ENCODE data around the gene SNRPA1. TPM values are rescaled to one million over a fixed set of nuclear protein-coding genes. Genes with fewer than 3 reads are reported as not detected.

Gene SNRPA1
- total and polyA plus RNA-seq, 5 donors, result 23.4 to 37.3 (median 28.5) TPM

GRCh38 chr15:101327147-101327740, 32.2 kb upstream of the SNRPA1 start:
- no peak for ATAC-seq
- intact Hi-C loops (cut with DNase I), result no loop called here
- H3K27me3 ChIP-seq (ENCODE audit: control insufficient read depth, insufficient read depth), result no peaks in the 10 kb centered on the region
- no peaks in the 10 kb centered on the region for H3K9me3 ChIP-seq (ENCODE audit: control insufficient read depth, low read length)
- H3K4me3 ChIP-seq (ENCODE audit: low read length), result no peak overlapping the region
- WGBS, result 67% methylated on average over 17 of the region's 17 CpGs
- no peaks in the 10 kb centered on the region for H3K4me1 ChIP-seq (ENCODE audit: control insufficient read depth, insufficient read depth, low read length)
- H3K27ac ChIP-seq (ENCODE audit: low read length), result no peak overlapping the region
- no peak for DNase-seq

- Histone ChIP-seq H3K9me3 (ENCODE audit: control insufficient read depth, low read length) (no peaks in the 10 kb centered on the region), H3K27ac (ENCODE audit: low read length) (no peak overlapping the region), H3K4me1 (ENCODE audit: control insufficient read depth, insufficient read depth, low read length) (no peaks in the 10 kb centered on the region), H3K27me3 (ENCODE audit: control insufficient read depth, insufficient read depth) (no peaks in the 10 kb centered on the region), H3K4me3 (ENCODE audit: low read length) (no peak overlapping the region)
- WGBS, result 66% methylated on average over 21 of the region's 21 CpGs
- intact Hi-C loops (cut with DNase I), result no loop called here
- no peak for ATAC-seq
- DNase-seq, result no peak
Observed at GRCh38 chr15:101326462-101327146, 31.6 kb upstream of the SNRPA1 start.

GRCh38 chr15:101326026-101326315, 30.9 kb upstream of the SNRPA1 start:
- DNase-seq (no peak), ATAC-seq (no peak)
- Histone ChIP-seq H3K27ac (ENCODE audit: low read length) (no peak overlapping the region), H3K4me3 (ENCODE audit: low read length) (no peak overlapping the region), H3K27me3 (ENCODE audit: control insufficient read depth, insufficient read depth) (no peaks in the 10 kb centered on the region), H3K4me1 (ENCODE audit: control insufficient read depth, insufficient read depth, low read length) (no peaks in the 10 kb centered on the region), H3K9me3 (ENCODE audit: control insufficient read depth, low read length) (no peaks in the 10 kb centered on the region)
- WGBS, result 84% methylated on average over 8 of the region's 8 CpGs
- intact Hi-C loops (cut with DNase I), result no loop called here

- Histone ChIP-seq H3K4me3 (ENCODE audit: low read length) (no peak overlapping the region), H3K9me3 (ENCODE audit: control insufficient read depth, low read length) (no peaks in the 10 kb centered on the region), H3K27ac (ENCODE audit: low read length) (no peak overlapping the region), H3K4me1 (ENCODE audit: control insufficient read depth, insufficient read depth, low read length) (no peaks in the 10 kb centered on the region), H3K27me3 (ENCODE audit: control insufficient read depth, insufficient read depth) (no peaks in the 10 kb centered on the region)
- no peak for DNase-seq
- intact Hi-C loops (cut with DNase I), result no loop called here
- 91% methylated on average over 19 of the region's 19 CpGs for WGBS
- no peak for ATAC-seq
Observed at GRCh38 chr15:101325263-101326025, 30.4 kb upstream of the SNRPA1 start.

GRCh38 chr15:101324524-101325177, 29.6 kb upstream of the SNRPA1 start:
- no peak overlapping the region for H3K4me3 ChIP-seq (ENCODE audit: low read length)
- ATAC-seq (no peak), DNase-seq (no peak)
- H3K4me1 ChIP-seq (ENCODE audit: control insufficient read depth, insufficient read depth, low read length), result no peaks in the 10 kb centered on the region
- no peaks in the 10 kb centered on the region for H3K27me3 ChIP-seq (ENCODE audit: control insufficient read depth, insufficient read depth)
- intact Hi-C loops (cut with DNase I), result no loop called here
- 85% methylated on average over 13 of the region's 13 CpGs for WGBS
- no peak overlapping the region for H3K27ac ChIP-seq (ENCODE audit: low read length)
- H3K9me3 ChIP-seq (ENCODE audit: control insufficient read depth, low read length), result no peaks in the 10 kb centered on the region

- H3K27ac ChIP-seq (ENCODE audit: low read length), result no peak overlapping the region
- no peaks in the 10 kb centered on the region for H3K4me1 ChIP-seq (ENCODE audit: control insufficient read depth, insufficient read depth, low read length)
- intact Hi-C loops (cut with DNase I), result no loop called here
- WGBS, result 91% methylated on average over 21 of the region's 21 CpGs
- ATAC-seq, result no peak
- no peak for DNase-seq
- H3K4me3 ChIP-seq (ENCODE audit: low read length), result no peak overlapping the region
- no peaks in the 10 kb centered on the region for H3K27me3 ChIP-seq (ENCODE audit: control insufficient read depth, insufficient read depth)
- no peaks in the 10 kb centered on the region for H3K9me3 ChIP-seq (ENCODE audit: control insufficient read depth, low read length)
Observed at GRCh38 chr15:101323793-101324523, 28.9 kb upstream of the SNRPA1 start.

- DNase-seq, result no peak
- Histone ChIP-seq H3K9me3 (ENCODE audit: control insufficient read depth, low read length) (no peaks in the 10 kb centered on the region), H3K4me1 (ENCODE audit: control insufficient read depth, insufficient read depth, low read length) (peaks cover 2% of the 10 kb centered on the region), H3K27me3 (ENCODE audit: control insufficient read depth, insufficient read depth) (no peaks in the 10 kb centered on the region), H3K4me3 (ENCODE audit: low read length) (no peak overlapping the region), H3K27ac (ENCODE audit: low read length) (no peak overlapping the region)
- intact Hi-C loops (cut with DNase I), result no loop called here
- ATAC-seq, result no peak
- WGBS, result 90% methylated on average over 17 of the region's 17 CpGs
Observed at GRCh38 chr15:101322854-101323477, 27.9 kb upstream of the SNRPA1 start.

- H3K27me3 ChIP-seq (ENCODE audit: control insufficient read depth, insufficient read depth), result no peaks in the 10 kb centered on the region
- intact Hi-C loops (cut with DNase I), result no loop called here
- peaks cover 2% of the 10 kb centered on the region for H3K4me1 ChIP-seq (ENCODE audit: control insufficient read depth, insufficient read depth, low read length)
- WGBS, result 91% methylated on average over 21 of the region's 21 CpGs
- no peak for ATAC-seq
- no peak overlapping the region for H3K27ac ChIP-seq (ENCODE audit: low read length)
- no peak for DNase-seq
- no peak overlapping the region for H3K4me3 ChIP-seq (ENCODE audit: low read length)
- no peaks in the 10 kb centered on the region for H3K9me3 ChIP-seq (ENCODE audit: control insufficient read depth, low read length)
Observed at GRCh38 chr15:101322016-101322695, 27.1 kb upstream of the SNRPA1 start.

GRCh38 chr15:101320501-101321052, 25.5 kb upstream of the SNRPA1 start:
- no peaks in the 10 kb centered on the region for H3K9me3 ChIP-seq (ENCODE audit: control insufficient read depth, low read length)
- no peaks in the 10 kb centered on the region for H3K27me3 ChIP-seq (ENCODE audit: control insufficient read depth, insufficient read depth)
- no peak overlapping the region for H3K27ac ChIP-seq (ENCODE audit: low read length)
- DNase-seq, result peak; percentile 54 to 80 (median 77)
- WGBS, result 57% methylated on average over 21 of the region's 21 CpGs
- peak; percentile 62 to 84 for ATAC-seq
- H3K4me3 ChIP-seq (ENCODE audit: low read length), result no peak overlapping the region
- intact Hi-C loops (cut with DNase I), result no loop called here
- H3K4me1 ChIP-seq (ENCODE audit: control insufficient read depth, insufficient read depth, low read length), result peaks cover 2% of the 10 kb centered on the region

GRCh38 chr15:101318839-101319238, 23.8 kb upstream of the SNRPA1 start:
- no peak overlapping the region for H3K27ac ChIP-seq (ENCODE audit: low read length)
- H3K9me3 ChIP-seq (ENCODE audit: control insufficient read depth, low read length), result no peaks in the 10 kb centered on the region
- H3K4me1 ChIP-seq (ENCODE audit: control insufficient read depth, insufficient read depth, low read length), result peaks cover 2% of the 10 kb centered on the region
- 57% methylated on average over 7 of the region's 7 CpGs for WGBS
- ATAC-seq, result no peak
- intact Hi-C loops (cut with DNase I), result no loop called here
- no peak overlapping the region for H3K4me3 ChIP-seq (ENCODE audit: low read length)
- DNase-seq, result no peak
- H3K27me3 ChIP-seq (ENCODE audit: control insufficient read depth, insufficient read depth), result no peaks in the 10 kb centered on the region

Data from right cardiac atrium (tissue), 5 donors.